Uterus (tissue), 4 donors: Measurements from ENCODE around the gene HSPA13. TPM values are rescaled to one million over a fixed set of nuclear protein-coding genes. Genes with fewer than 3 reads are reported as not detected.

Experiments used
- DNase-seq, 2 donors: peaks; one replicate each; pipeline ENCODE4 v3.0.0-alpha.2; 2019 to 2020
- H3K27ac ChIP-seq, 2 donors: fragments of 200-600 bp; sonication (generic); 1 replicate in 1 of 2; 2 replicates in 1 of 2; pipeline ENCODE4 v1.5.1; 2016 to 2018
- H3K27me3 ChIP-seq, 2 donors: fragments of 200-600 bp; sonication (generic); one replicate each; pipeline ENCODE4 v1.5.1; 2018 to 2019; ENCODE audit warnings: control low read depth in 1 of 2
- H3K36me3 ChIP-seq, 2 donors: fragments of 200-600 bp; sonication (generic); one replicate each; pipeline ENCODE4 v1.5.1; 2019; ENCODE audit warnings: control low read depth in 1 of 2
- H3K4me1 ChIP-seq, 2 donors: fragments of 200-600 bp; sonication (generic); one replicate each; pipeline ENCODE4 v1.5.1; 2018 to 2019; ENCODE audit warnings: control low read depth in 1 of 2
- H3K4me3 ChIP-seq, 2 donors: fragments of 200-600 bp; sonication (generic); 1 replicate in 1 of 2; 2 replicates in 1 of 2; pipeline ENCODE4 v1.5.1; 2018 to 2019; ENCODE audit warnings: mild to moderate bottlenecking in 1 of 2
- H3K9me3 ChIP-seq, 2 donors: fragments of 200-600 bp; sonication (generic); one replicate each; pipeline ENCODE4 v1.5.1; 2019; ENCODE audit warnings: control low read depth in 1 of 2
- POLR2A ChIP-seq, 2 donors: fragments of 450-650 bp; IDR thresholded peaks; one replicate each; pipeline ENCODE4 v1.6.1; 2016; ENCODE audit warnings: antibody characterized with exemption in 2 of 2, mild to moderate bottlenecking in 1 of 2, moderate library complexity in 1 of 2
- intact Hi-C: fragments of 100-400 bp; cut with DNase I; formaldehyde crosslinking; loops from one replicate; pipeline ENCODE4 v1.15.1; 2023; ENCODE audit warnings: low total_unique reads
- total RNA-seq, 4 donors: library from RNA; depleted of rRNA in 3 of 4; stranded (reverse); fragments of >200 nt in 3 of 4; gene quantifications; one replicate each; pipeline versions ENCODE4 v1.1.0 to v1.2.4, GENCODE V29; 2014 to 2023
- TF ChIP-seq, protein P1 (sequence below), 4 experiments: fragments of 200-600 bp in 2 of 4; fragments of 450-650 bp in 2 of 4; sonication (generic) in 2 of 4; IDR thresholded peaks; one replicate each; pipeline ENCODE4 v1.5.1; 2016 to 2019; ENCODE audit warnings: antibody characterized with exemption in 4 of 4, mild to moderate bottlenecking in 2 of 4, moderate library complexity in 1 of 4
- donor health status: DM: yes; HTN: yes; CAD: no.

Gene HSPA13
- total RNA-seq, 4 donors from 2014 or later: 15.4 to 98.6 (median 27.9) TPM

DNA sequence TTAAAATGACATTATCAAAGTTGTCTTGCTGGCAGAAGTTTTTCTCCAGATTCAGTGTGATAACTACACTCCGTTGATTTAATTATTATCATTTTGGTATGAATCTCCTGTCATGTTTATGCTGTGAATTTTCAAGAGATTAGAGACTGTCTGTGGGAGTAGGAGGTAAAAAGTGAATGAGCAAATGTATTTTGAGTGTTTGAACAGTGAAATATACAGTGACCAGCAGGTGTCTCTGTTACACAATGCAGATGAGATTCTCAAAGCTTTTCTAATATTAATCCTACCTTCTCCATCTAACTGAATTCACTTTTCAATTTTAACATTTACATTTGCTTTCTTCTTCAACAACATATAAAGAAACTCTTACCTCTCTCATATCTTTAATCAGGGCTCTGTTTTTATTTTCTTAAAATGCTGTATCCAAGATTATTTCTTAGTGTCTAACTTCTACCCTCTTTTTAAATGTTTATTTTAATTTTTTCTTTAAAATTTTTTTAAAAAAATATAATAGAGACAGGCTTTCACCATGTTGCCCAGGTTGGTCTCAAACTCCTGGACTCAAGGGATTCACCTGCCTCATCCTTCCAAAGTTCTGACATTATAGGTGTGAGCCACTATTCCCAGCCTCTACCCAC lies 20.9 kb upstream of the HSPA13 start:
- Histone ChIP-seq H3K27me3 (no peaks in the 10 kb centered on the region), H3K9me3 (no peaks in the 10 kb centered on the region), H3K4me3 (no peak overlapping the region), H3K27ac (no peak overlapping the region), H3K4me1 (no peaks in the 10 kb centered on the region), H3K36me3 (no peaks in the 10 kb centered on the region)
- TF ChIP-seq, protein P1, sequence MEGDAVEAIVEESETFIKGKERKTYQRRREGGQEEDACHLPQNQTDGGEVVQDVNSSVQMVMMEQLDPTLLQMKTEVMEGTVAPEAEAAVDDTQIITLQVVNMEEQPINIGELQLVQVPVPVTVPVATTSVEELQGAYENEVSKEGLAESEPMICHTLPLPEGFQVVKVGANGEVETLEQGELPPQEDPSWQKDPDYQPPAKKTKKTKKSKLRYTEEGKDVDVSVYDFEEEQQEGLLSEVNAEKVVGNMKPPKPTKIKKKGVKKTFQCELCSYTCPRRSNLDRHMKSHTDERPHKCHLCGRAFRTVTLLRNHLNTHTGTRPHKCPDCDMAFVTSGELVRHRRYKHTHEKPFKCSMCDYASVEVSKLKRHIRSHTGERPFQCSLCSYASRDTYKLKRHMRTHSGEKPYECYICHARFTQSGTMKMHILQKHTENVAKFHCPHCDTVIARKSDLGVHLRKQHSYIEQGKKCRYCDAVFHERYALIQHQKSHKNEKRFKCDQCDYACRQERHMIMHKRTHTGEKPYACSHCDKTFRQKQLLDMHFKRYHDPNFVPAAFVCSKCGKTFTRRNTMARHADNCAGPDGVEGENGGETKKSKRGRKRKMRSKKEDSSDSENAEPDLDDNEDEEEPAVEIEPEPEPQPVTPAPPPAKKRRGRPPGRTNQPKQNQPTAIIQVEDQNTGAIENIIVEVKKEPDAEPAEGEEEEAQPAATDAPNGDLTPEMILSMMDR (IDR thresholded peaks at IDR 0.05): peak; percentile 29 to 60 (median 48)
- TF ChIP-seq POLR2A (IDR thresholded peaks at IDR 0.05): no peak
- intact Hi-C loops: no loop called here
- no peak for DNase-seq

- H3K4me3 ChIP-seq: no peak overlapping the region
- no peak for DNase-seq
- intact Hi-C loops: no loop called here
- H3K27ac ChIP-seq: no peak overlapping the region
- no peaks in the 10 kb centered on the region for H3K36me3 ChIP-seq
- H3K9me3 ChIP-seq: no peaks in the 10 kb centered on the region
- H3K27me3 ChIP-seq: no peaks in the 10 kb centered on the region
- H3K4me1 ChIP-seq: no peaks in the 10 kb centered on the region
- TF ChIP-seq POLR2A (IDR thresholded peaks at IDR 0.05): no peak
- TF ChIP-seq, protein P1 (IDR thresholded peaks at IDR 0.05): no peak
These were observed 18.3 kb upstream of the HSPA13 start for GRCh38 chr21:14401217-14401616.

DNA sequence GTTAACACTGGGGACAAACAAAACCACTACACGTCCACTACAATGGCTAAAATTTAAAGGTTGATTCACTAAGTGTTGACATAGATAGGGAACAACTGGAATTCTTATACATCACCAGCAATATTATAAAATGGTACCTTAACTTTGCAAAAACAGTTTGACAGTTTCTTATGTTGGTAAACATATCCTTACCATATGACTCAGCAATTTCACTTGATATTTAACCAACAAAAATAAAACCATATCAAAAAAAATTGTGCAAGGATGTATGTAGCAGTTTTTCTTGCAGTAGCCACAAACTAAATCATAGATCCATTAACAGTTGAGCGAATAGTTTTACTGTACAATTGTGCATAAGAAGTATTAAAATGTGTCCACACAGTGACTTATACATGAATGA lies 5.3 kb upstream of the HSPA13 start:
- intact Hi-C loops: no loop called here
- Histone ChIP-seq H3K27me3 (no peaks in the 10 kb centered on the region), H3K4me3 (no peak overlapping the region), H3K9me3 (no peaks in the 10 kb centered on the region), H3K4me1 (no peaks in the 10 kb centered on the region), H3K36me3 (no peaks in the 10 kb centered on the region), H3K27ac (no peak overlapping the region)
- no peak for TF ChIP-seq POLR2A (IDR thresholded peaks at IDR 0.05)
- TF ChIP-seq, protein P1 (IDR thresholded peaks at IDR 0.05): no peak
- DNase-seq: no peak

DNA sequence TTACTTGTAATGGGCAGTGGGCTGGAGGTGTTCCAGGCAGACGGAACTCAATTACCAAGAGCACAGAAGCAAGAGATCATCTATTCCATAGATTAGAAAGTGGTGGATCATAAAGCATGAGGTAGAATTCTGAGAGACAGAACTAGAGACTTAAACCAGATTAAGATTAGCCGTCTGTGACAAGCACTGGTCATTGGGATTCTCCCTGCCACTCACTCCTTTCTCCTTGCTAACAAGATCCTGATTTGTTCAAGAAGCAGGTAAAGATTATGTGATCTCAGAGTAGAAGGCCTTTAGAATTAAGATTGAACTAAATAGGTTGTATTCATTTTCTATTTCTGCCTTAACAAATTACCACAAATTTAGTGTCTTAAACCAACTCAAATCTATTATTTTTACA lies 1.5 kb upstream of the HSPA13 start:
- no peaks in the 10 kb centered on the region for H3K9me3 ChIP-seq
- no peaks in the 10 kb centered on the region for H3K27me3 ChIP-seq
- peak overlapping the region; percentile 89 to 99 for H3K27ac ChIP-seq
- TF ChIP-seq, protein P1 (IDR thresholded peaks at IDR 0.05): no peak
- TF ChIP-seq POLR2A (IDR thresholded peaks at IDR 0.05): no peak
- no peak overlapping the region for H3K4me3 ChIP-seq
- no peak for DNase-seq
- peaks cover 0 to 4% of the 10 kb centered on the region in 2 donors for H3K4me1 ChIP-seq
- H3K36me3 ChIP-seq: no peaks in the 10 kb centered on the region
- intact Hi-C loops: no loop called here

GRCh38 chr21:14383596-14384180 lies 742 bp upstream of the HSPA13 start:
- peak overlapping the region; percentile 59 to 86 for H3K4me3 ChIP-seq
- H3K36me3 ChIP-seq: no peaks in the 10 kb centered on the region
- no peak for DNase-seq
- H3K9me3 ChIP-seq: no peaks in the 10 kb centered on the region
- intact Hi-C loops: no loop called here
- H3K27ac ChIP-seq: peak overlapping the region; percentile 89 to 99
- H3K27me3 ChIP-seq: no peaks in the 10 kb centered on the region
- H3K4me1 ChIP-seq: peaks cover 0 to 4% of the 10 kb centered on the region in 2 donors
- TF ChIP-seq POLR2A (IDR thresholded peaks at IDR 0.05): no peak
- TF ChIP-seq, protein P1 (IDR thresholded peaks at IDR 0.05): peak in 1 of 4 experiments; percentile 21
